Stimulated activated CD8-positive, alpha-beta memory T cell treated with anti-CD3 and anti-CD28 coated beads, Interleukin-4, amount 100 ng/mL, for 1 hour (primary cell): ENCODE data around the gene CNGB1.
"Not testable (repeated sequence)": the region's sequence is repeated elsewhere in the genome, so short reads cannot be mapped to it uniquely, and the experiment has no call there.

Source experiments
- DNase-seq, 2 donors: peaks; one replicate each; pipeline ENCODE4 v3.0.0-alpha.2; 2020; ENCODE audit warnings: low read depth in 2 of 2, low spot score in 1 of 2

The CNGB1 gene

GRCh38 chr16:57938484-57938883, 32.4 kb downstream of the CNGB1 start:
- DNase-seq: no peak

GRCh38 chr16:57937861-57938260, 33.1 kb downstream of the CNGB1 start:
- DNase-seq: no peak

GRCh38 chr16:57935904-57936303, 35.0 kb downstream of the CNGB1 start:
- no peak for DNase-seq

- no peak for DNase-seq
Observed at GRCh38 chr16:57930533-57930932, 40.4 kb downstream of the CNGB1 start.

- no peak for DNase-seq
Observed at GRCh38 chr16:57929250-57929649, 41.7 kb downstream of the CNGB1 start.

GRCh38 chr16:57926041-57926440, 44.9 kb downstream of the CNGB1 start:
- DNase-seq: no peak

GRCh38 chr16:57925310-57925709, 45.6 kb downstream of the CNGB1 start:
- DNase-seq: no peak

- DNase-seq: no peak
Observed at GRCh38 chr16:57924514-57924913, 46.4 kb downstream of the CNGB1 start.

GRCh38 chr16:57923841-57924240, 47.1 kb downstream of the CNGB1 start:
- DNase-seq: no peak

- no peak for DNase-seq
Observed at GRCh38 chr16:57923418-57923817, 47.5 kb downstream of the CNGB1 start.

GRCh38 chr16:57920880-57921229, 50.1 kb downstream of the CNGB1 start:
- no peak for DNase-seq

- no peak for DNase-seq
Observed at GRCh38 chr16:57920215-57920879, 50.6 kb downstream of the CNGB1 start.

GRCh38 chr16:57918994-57919393, 51.9 kb downstream of the CNGB1 start:
- no peak for DNase-seq

- no peak for DNase-seq
Observed at GRCh38 chr16:57918444-57918843, 52.5 kb downstream of the CNGB1 start.

- not testable (repeated sequence) for DNase-seq
Observed at GRCh38 chr16:57917929-57918328, 53.0 kb downstream of the CNGB1 start.

- DNase-seq: not testable (repeated sequence)
Observed at GRCh38 chr16:57917489-57917888, 53.4 kb downstream of the CNGB1 start.

GRCh38 chr16:57916735-57917438, 54.0 kb downstream of the CNGB1 start:
- no peak for DNase-seq

- no peak for DNase-seq
Observed at GRCh38 chr16:57915811-57916488, 55.0 kb downstream of the CNGB1 start.

- DNase-seq: no peak
Observed at GRCh38 chr16:57915267-57915666, 55.7 kb downstream of the CNGB1 start.

GRCh38 chr16:57914244-57915173, 56.4 kb downstream of the CNGB1 start:
- DNase-seq: no peak

GRCh38 chr16:57912529-57913260, 58.2 kb downstream of the CNGB1 start:
- DNase-seq: no peak
